HFFc6 (cell line): ENCODE results near the gene GABRB1. TPM values are rescaled to one million over a fixed set of nuclear protein-coding genes. Genes with fewer than 3 reads are reported as not detected.
A peak's percentile ranks its signal among the peaks of the same experiment; 100 is the strongest.

ENCODE experiments used
- DNase-seq: peaks from one replicate; pipeline ENCODE4 v3.0.0-alpha.2; 2018
- H3K27ac Mint-ChIP-seq: 2 replicates; pipeline ENCODE4 v1.8.0; 2020; ENCODE audit warnings: mild to moderate bottlenecking, mixed read lengths
- H3K27me3 Mint-ChIP-seq: 2 replicates; pipeline ENCODE4 v1.8.0; 2021; ENCODE audit warnings: mild to moderate bottlenecking, moderate library complexity, mixed read lengths; ENCODE audit not compliant: insufficient read depth
- H3K36me3 Mint-ChIP-seq: 2 replicates; pipeline ENCODE4 v1.8.0; 2021; ENCODE audit warnings: low read depth, mixed read lengths
- H3K4me1 Mint-ChIP-seq: 2 replicates; pipeline ENCODE4 v1.8.0; 2020; ENCODE audit warnings: low read depth, mixed read lengths
- H3K4me3 Mint-ChIP-seq: 2 replicates; pipeline ENCODE4 v1.8.0; 2020; ENCODE audit warnings: mild to moderate bottlenecking, moderate library complexity, mixed read lengths
- H3K9me3 Mint-ChIP-seq: 2 replicates; pipeline ENCODE4 v1.8.0; 2020; ENCODE audit warnings: mild to moderate bottlenecking, mixed read lengths
- total RNA-seq, 6 experiments: library from RNA; stranded (reverse); fragmentation: NEBNext Ultra II Directional; extraction: Animal tissue kit (Norgen Biotek cat#: 25700); gene quantifications; 2 replicates in 1 of 6; 3 replicates in 5 of 6; pipeline ENCODE4 v1.2.3, GENCODE V29; 2021
- TF ChIP-seq, protein P1 (sequence below): fragments of 200-600 bp; sonication (generic); IDR thresholded peaks from 2 replicates; pipeline ENCODE4 v1.5.0; 2021; ENCODE audit warnings: antibody characterized with exemption, mild to moderate bottlenecking

The GABRB1 gene
- total RNA-seq, 6 experiments from 2014 or later: not detected

- Mint-ChIP-seq H3K27ac (no peak overlapping the region), H3K9me3 (no peaks in the 10 kb centered on the region), H3K27me3 (peaks cover 2% of the 10 kb centered on the region), H3K4me3 (no peak overlapping the region), H3K4me1 (peaks cover 8% of the 10 kb centered on the region), H3K36me3 (no peaks in the 10 kb centered on the region)
- TF ChIP-seq, protein P1, sequence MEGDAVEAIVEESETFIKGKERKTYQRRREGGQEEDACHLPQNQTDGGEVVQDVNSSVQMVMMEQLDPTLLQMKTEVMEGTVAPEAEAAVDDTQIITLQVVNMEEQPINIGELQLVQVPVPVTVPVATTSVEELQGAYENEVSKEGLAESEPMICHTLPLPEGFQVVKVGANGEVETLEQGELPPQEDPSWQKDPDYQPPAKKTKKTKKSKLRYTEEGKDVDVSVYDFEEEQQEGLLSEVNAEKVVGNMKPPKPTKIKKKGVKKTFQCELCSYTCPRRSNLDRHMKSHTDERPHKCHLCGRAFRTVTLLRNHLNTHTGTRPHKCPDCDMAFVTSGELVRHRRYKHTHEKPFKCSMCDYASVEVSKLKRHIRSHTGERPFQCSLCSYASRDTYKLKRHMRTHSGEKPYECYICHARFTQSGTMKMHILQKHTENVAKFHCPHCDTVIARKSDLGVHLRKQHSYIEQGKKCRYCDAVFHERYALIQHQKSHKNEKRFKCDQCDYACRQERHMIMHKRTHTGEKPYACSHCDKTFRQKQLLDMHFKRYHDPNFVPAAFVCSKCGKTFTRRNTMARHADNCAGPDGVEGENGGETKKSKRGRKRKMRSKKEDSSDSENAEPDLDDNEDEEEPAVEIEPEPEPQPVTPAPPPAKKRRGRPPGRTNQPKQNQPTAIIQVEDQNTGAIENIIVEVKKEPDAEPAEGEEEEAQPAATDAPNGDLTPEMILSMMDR: no peak
- no peak for DNase-seq
These were observed 303.3 kb downstream of the GABRB1 start for GRCh38 chr4:47334652-47335051.

GRCh38 chr4:47337893-47338292 lies 306.5 kb downstream of the GABRB1 start:
- Mint-ChIP-seq H3K27ac (no peak overlapping the region), H3K36me3 (no peaks in the 10 kb centered on the region), H3K4me1 (peaks cover 8% of the 10 kb centered on the region), H3K4me3 (no peak overlapping the region), H3K27me3 (peaks cover 2% of the 10 kb centered on the region; the same call in 1 of the 2 replicates), H3K9me3 (no peaks in the 10 kb centered on the region)
- DNase-seq: no peak
- TF ChIP-seq, protein P1: no peak

GRCh38 chr4:47340914-47341313 lies 309.5 kb downstream of the GABRB1 start:
- DNase-seq: no peak
- Mint-ChIP-seq H3K27me3 (peaks cover 2% of the 10 kb centered on the region; the same call in 1 of the 2 replicates), H3K4me3 (no peak overlapping the region), H3K4me1 (peaks cover 2% of the 10 kb centered on the region; the same call in 1 of the 2 replicates), H3K36me3 (no peaks in the 10 kb centered on the region), H3K9me3 (no peaks in the 10 kb centered on the region), H3K27ac (no peak overlapping the region)
- TF ChIP-seq, protein P1: no peak

- TF ChIP-seq, protein P1: no peak
- H3K4me1 Mint-ChIP-seq: peaks cover 16% of the 10 kb centered on the region
- no peaks in the 10 kb centered on the region for H3K36me3 Mint-ChIP-seq
- H3K27me3 Mint-ChIP-seq: 0 out of 2 replicates have a peak, but pooled peaks cover 2% of the 10 kb centered on the region
- no peaks in the 10 kb centered on the region for H3K9me3 Mint-ChIP-seq
- no peak overlapping the region for H3K27ac Mint-ChIP-seq
- no peak overlapping the region for H3K4me3 Mint-ChIP-seq
- DNase-seq: no peak
These were observed 311.4 kb downstream of the GABRB1 start for GRCh38 chr4:47342796-47343195.

DNA sequence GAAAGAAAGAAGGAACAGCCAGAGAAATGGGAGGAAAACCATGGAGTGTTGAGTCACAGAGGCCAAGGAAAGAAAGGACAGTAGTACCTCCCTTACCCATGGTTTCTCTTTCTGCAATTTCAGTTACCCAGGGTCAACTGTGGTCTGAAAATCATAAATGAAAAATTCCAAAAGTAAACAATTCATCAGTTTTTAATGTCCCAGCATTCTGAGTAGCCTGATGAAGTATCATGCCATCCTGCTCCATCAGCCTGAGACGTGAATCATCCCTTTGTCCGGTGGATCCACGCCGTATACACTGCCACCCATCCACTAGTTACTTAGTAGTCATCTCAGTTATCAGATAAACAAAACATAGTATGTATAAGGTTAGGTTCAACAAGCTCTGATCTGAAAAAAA lies 318.0 kb downstream of the GABRB1 start:
- TF ChIP-seq, protein P1: no peak
- Mint-ChIP-seq H3K27ac (peak overlapping the region; percentile 67), H3K4me1 (peaks cover 32% of the 10 kb centered on the region), H3K27me3 (0 out of 2 replicates have a peak, but pooled peaks cover 2% of the 10 kb centered on the region), H3K4me3 (peak overlapping the region; percentile 42), H3K9me3 (no peaks in the 10 kb centered on the region), H3K36me3 (no peaks in the 10 kb centered on the region)
- peak; percentile 61 for DNase-seq

DNA sequence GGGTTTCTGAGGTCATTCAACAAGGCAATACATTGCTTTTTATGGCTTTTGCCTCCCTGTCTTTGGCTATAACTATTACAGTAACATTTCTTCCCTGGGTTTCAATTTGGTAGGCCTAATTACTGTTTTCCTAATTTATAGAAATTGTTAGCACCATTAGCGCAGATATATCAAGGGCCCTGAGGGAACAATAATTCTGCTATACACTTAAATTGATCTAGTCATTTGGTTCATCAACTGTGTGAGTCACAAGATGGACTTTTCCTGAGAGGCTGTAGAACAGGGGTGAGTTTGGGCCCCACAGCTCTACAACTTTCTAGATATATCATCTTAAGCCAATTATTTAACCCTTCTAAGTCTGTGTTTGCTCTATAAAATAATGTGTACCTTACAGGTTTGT lies 324.2 kb downstream of the GABRB1 start:
- H3K4me1 Mint-ChIP-seq: no peaks in the 10 kb centered on the region
- H3K27ac Mint-ChIP-seq: no peak overlapping the region
- 0 out of 2 replicates have a peak, but pooled peaks cover 2% of the 10 kb centered on the region for H3K27me3 Mint-ChIP-seq
- no peaks in the 10 kb centered on the region for H3K36me3 Mint-ChIP-seq
- TF ChIP-seq, protein P1: no peak
- H3K4me3 Mint-ChIP-seq: no peak overlapping the region
- DNase-seq: no peak
- no peaks in the 10 kb centered on the region for H3K9me3 Mint-ChIP-seq
